NCI-H1105 treated with DMSO at 0.1 percent for 48 hours (cell line): ENCODE results near the gene STEEP1.

ENCODE experiments used
- DNase-seq: peaks from one replicate; lab custom pipeline; 2025; lab: John Stamatoyannopoulos, UW

Gene STEEP1

GRCh38 chrX:119565107-119565663 lies at the start of gene STEEP1:
Gene STEEP1 (minus strand): TSS chrX:119565409. CDS start chrX:119565355, 54 bp downstream.
- DNase-seq, result peak; percentile 90

- no peak for DNase-seq
Measured at GRCh38 chrX:119614776-119615175, 49.6 kb upstream of the STEEP1 start.

GRCh38 chrX:119607018-119607389 lies 41.8 kb upstream of the STEEP1 start:
- DNase-seq, result no peak

GRCh38 chrX:119606280-119607017 lies 41.2 kb upstream of the STEEP1 start, which contains the start of gene NKRF:
Gene NKRF (minus strand): TSS chrX:119606424.
- peak; percentile 84 for DNase-seq

- DNase-seq, result peak; percentile 27
Measured at GRCh38 chrX:119605464-119606279, 40.5 kb upstream of the STEEP1 start.

GRCh38 chrX:119604766-119605463 lies 39.7 kb upstream of the STEEP1 start:
- peak; percentile 12 for DNase-seq

GRCh38 chrX:119602701-119603255 lies 37.6 kb upstream of the STEEP1 start:
- no peak for DNase-seq

- DNase-seq, result no peak
Measured at GRCh38 chrX:119589810-119590209, 24.6 kb upstream of the STEEP1 start.

GRCh38 chrX:119583431-119584059 lies 18.3 kb upstream of the STEEP1 start:
- DNase-seq, result no peak

- DNase-seq, result no peak
Measured at GRCh38 chrX:119579414-119579813, 14.2 kb upstream of the STEEP1 start.

- peak; percentile 76 for DNase-seq
Measured at GRCh38 chrX:119574394-119575266, 9.4 kb upstream of the STEEP1 start, which contains the start of gene UBE2A. Gene UBE2A (plus strand): TSS chrX:119574563. CDS start chrX:119574712, 149 bp downstream.

GRCh38 chrX:119573840-119574393 lies 8.7 kb upstream of the STEEP1 start:
- DNase-seq, result no peak

GRCh38 chrX:119573222-119573621 lies 8.0 kb upstream of the STEEP1 start:
- DNase-seq, result no peak

- DNase-seq, result no peak
Measured at GRCh38 chrX:119570351-119570835, 5.2 kb upstream of the STEEP1 start.

GRCh38 chrX:119552508-119552907 lies 12.7 kb downstream of the STEEP1 start:
- no peak for DNase-seq

GRCh38 chrX:119549327-119550016 lies 15.7 kb downstream of the STEEP1 start:
- DNase-seq, result no peak

- DNase-seq, result no peak
Measured at GRCh38 chrX:119541188-119541587, 24.0 kb downstream of the STEEP1 start.

GRCh38 chrX:119539872-119540271 lies 25.3 kb downstream of the STEEP1 start:
- no peak for DNase-seq

- DNase-seq, result no peak
Measured at GRCh38 chrX:119537487-119537886, 27.7 kb downstream of the STEEP1 start.
